ENCODE data around the gene ADRB2. TPM values are rescaled to one million over a fixed set of nuclear protein-coding genes. Genes with fewer than 3 reads are reported as not detected.

Gene ADRB2
- total RNA-seq, 2 donors from 2014 or later: 0.94 to 1.2 TPM

GRCh38 chr5:148842161-148842560 lies 15.8 kb downstream of the ADRB2 start:
- H3K36me3 ChIP-seq: no peaks in the 10 kb centered on the region
- H3K27ac ChIP-seq: no peak overlapping the region
- intact Hi-C loops (cut with DNase I): no loop called here
- H3K4me3 ChIP-seq: no peak overlapping the region
- no peaks in the 10 kb centered on the region for H3K27me3 ChIP-seq
- no peak for TF ChIP-seq CTCF (IDR thresholded peaks at IDR 0.05)
- H3K4me1 ChIP-seq: no peaks in the 10 kb centered on the region
- H3K9me3 ChIP-seq: no peaks in the 10 kb centered on the region
- no peak for DNase-seq
- H3K9ac ChIP-seq (ENCODE audit: low read depth in 2 of 2, low read length in 2 of 2): no peak overlapping the region

GRCh38 chr5:148843510-148844318 lies 17.3 kb downstream of the ADRB2 start:
- H3K27ac ChIP-seq: no peak overlapping the region
- H3K9me3 ChIP-seq: no peaks in the 10 kb centered on the region
- H3K9ac ChIP-seq (ENCODE audit: low read depth in 2 of 2, low read length in 2 of 2): no peak overlapping the region
- H3K4me1 ChIP-seq: no peaks in the 10 kb centered on the region
- TF ChIP-seq CTCF (IDR thresholded peaks at IDR 0.05): no peak
- no peak overlapping the region for H3K4me3 ChIP-seq
- H3K27me3 ChIP-seq: no peaks in the 10 kb centered on the region
- no peaks in the 10 kb centered on the region for H3K36me3 ChIP-seq
- DNase-seq: no peak
- intact Hi-C loops (cut with DNase I): no loop called here

DNA sequence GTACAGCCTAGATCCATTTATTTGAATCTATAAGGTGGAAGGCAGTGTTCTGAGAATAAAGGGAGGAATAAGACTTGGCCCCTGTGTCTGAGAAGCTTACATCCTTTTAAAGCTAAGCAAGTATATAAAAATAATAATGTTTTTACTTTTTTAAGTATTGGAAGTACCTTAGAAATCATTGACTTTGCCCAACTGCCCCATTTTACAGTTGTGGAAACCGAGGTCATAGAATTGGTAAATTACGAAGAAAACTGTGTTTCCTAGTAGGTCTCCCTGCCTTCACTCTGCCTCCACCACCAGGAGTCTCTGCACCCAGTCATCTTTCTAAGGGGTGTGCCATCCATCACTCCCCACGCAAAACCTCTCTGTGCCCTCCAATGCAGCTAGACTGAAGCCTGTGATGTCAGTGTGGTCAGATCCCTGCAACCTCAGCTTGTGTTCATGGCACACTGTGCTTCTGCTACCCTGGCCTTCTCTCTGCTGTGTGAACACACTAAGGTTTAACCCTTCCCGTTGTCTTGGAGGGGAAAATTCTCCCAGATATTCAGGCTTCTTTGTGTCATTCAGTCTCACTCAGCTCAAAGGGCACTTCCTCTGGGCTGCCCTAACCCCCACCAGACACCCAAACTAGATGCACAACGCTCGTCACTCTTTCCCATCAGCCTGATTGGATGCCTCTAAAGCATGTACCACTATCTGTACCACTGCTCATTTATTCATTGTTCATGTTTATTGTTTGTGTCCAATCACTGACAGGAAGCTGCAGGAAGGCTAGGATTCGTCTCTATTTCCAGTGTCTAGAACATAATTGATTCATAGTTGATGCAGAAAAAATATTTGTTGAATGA lies 18.2 kb downstream of the ADRB2 start:
- Histone ChIP-seq H3K4me3 (no peak overlapping the region), H3K4me1 (no peaks in the 10 kb centered on the region), H3K9ac (ENCODE audit: low read depth in 2 of 2, low read length in 2 of 2) (no peak overlapping the region), H3K9me3 (no peaks in the 10 kb centered on the region), H3K27me3 (no peaks in the 10 kb centered on the region), H3K27ac (no peak overlapping the region), H3K36me3 (no peaks in the 10 kb centered on the region)
- intact Hi-C loops (cut with DNase I): no loop called here
- DNase-seq: no peak
- TF ChIP-seq CTCF (IDR thresholded peaks at IDR 0.05): no peak

- DNase-seq: no peak
- no peak for TF ChIP-seq CTCF (IDR thresholded peaks at IDR 0.05)
- Histone ChIP-seq H3K4me3 (no peak overlapping the region), H3K36me3 (no peaks in the 10 kb centered on the region), H3K9me3 (no peaks in the 10 kb centered on the region), H3K27me3 (no peaks in the 10 kb centered on the region), H3K27ac (no peak overlapping the region), H3K4me1 (no peaks in the 10 kb centered on the region), H3K9ac (ENCODE audit: low read depth in 2 of 2, low read length in 2 of 2) (no peak overlapping the region)
- intact Hi-C loops (cut with DNase I): no loop called here
Measured at GRCh38 chr5:148846930-148847329, 20.5 kb downstream of the ADRB2 start.

GRCh38 chr5:148847456-148847855 lies 21.0 kb downstream of the ADRB2 start:
- Histone ChIP-seq H3K9ac (ENCODE audit: low read depth in 2 of 2, low read length in 2 of 2) (no peak overlapping the region), H3K27me3 (no peaks in the 10 kb centered on the region), H3K36me3 (no peaks in the 10 kb centered on the region), H3K4me1 (no peaks in the 10 kb centered on the region), H3K4me3 (no peak overlapping the region), H3K27ac (no peak overlapping the region), H3K9me3 (no peaks in the 10 kb centered on the region)
- DNase-seq: no peak
- no peak for TF ChIP-seq CTCF (IDR thresholded peaks at IDR 0.05)
- intact Hi-C loops (cut with DNase I): no loop called here

All from colonic mucosa (tissue), 4 donors.